ENCODE measurements around the gene TRAPPC3L.

- no peak for TF ChIP-seq CTCF (IDR thresholded peaks at IDR 0.05; ENCODE audit: low read depth, low read length)
- TF ChIP-seq EZH2phosphoT487 (IDR thresholded peaks at IDR 0.05; ENCODE audit: low read depth): no peak
Measured at GRCh38 chr6:116450185-116450710, 95.2 kb downstream of the TRAPPC3L start.
